HS-27A (cell line): ENCODE results near the gene DOLK.
A peak's percentile ranks its signal among the peaks of the same experiment; 100 is the strongest.

Experiments used
- DNase-seq: peaks from one replicate; pipeline ENCODE4 v3.0.0-alpha.2; 2012; ENCODE audit warnings: low read depth, missing footprints

The DOLK gene

DNA sequence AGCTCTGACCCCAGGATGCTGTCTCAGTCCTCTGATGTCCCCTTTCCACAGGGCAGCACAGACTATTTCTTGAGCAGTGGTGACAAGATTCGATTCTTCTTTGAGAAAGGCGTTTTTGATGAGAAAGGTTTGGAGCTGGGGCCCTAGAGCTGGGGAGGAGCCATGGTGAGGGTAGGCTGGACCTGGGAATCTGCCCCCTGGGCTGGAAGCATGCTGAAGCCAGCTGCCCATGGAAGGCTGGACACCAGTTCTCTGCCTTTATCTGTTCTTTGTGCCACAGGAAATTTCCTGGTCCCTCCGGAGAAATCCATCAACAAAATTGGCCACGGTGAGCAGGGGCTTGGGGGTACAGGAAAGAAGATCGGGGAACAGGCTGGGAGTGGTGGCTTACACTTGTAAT, 13.7 kb downstream of the DOLK start:
- DNase-seq = no peak

DNA sequence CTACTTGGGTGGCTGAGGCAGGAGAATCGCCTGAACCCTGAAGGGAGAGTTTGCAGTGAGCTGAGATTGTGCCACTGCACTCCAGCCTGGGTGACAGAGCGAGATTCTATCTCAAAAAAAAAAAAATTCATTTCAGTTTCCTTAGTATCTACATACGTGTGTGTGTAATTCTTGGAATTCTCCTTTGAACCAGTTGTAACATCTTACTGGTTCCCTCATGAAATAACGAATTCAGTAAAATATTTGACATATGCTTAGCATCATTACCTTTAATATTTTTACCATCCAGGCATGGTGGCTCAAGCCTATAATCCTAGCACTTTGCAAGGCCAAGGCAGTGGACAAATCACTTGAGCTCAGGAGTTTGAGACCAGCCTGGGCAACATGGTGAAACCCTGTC, 17.8 kb downstream of the DOLK start:
- no peak for DNase-seq

DNA sequence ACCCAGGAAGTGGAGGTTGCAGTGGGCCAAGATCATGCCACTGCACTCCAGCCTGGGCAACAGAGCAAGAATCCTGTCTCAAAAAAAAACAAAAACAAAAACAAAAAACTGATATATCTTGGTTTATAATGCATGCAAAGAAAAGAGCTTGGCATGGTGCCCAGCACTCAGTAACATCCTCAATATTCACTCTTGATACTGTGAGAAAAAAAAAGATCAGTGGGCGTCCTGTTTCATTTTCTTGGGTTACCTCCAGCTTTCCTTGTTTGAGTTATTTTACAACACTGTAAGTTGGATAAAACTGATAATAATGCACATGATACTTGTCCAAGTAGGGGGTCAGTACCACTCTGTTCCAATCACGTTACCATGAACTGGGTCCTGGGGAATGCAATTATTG, 18.8 kb downstream of the DOLK start:
- no peak for DNase-seq

DNA sequence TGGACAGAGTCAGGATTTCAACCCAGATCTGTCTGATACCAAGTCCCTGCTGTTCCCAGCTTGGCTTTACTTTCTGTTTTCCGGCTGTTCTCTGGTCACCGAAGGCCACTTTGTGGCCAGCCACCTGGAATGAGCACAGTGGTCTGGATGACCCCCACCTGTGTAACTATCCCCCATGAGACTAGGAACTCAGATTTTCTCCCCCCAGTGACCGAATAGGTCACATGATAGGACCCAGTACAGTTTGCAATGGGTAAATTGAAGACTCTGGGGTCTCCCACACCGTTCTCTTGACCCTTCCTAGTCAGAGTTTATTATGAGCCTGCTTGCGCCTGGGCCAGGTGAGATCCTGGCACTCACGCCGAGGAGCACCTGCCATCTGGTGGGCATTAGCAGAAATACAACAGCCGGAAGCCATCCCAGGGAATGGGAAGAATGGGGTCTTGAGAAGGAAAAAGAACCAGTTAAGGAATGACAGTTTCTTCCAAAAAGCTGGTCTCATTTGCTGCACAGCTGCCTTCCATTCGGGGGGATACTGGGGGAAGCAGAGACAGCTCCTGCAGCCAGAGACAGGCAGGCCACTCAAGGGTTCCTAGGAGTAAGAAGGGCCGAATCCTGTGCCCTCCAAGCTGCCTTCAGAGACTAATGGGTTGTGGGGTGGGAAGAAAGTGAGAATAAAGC, 19.5 kb downstream of the DOLK start:
- DNase-seq = no peak

DNA sequence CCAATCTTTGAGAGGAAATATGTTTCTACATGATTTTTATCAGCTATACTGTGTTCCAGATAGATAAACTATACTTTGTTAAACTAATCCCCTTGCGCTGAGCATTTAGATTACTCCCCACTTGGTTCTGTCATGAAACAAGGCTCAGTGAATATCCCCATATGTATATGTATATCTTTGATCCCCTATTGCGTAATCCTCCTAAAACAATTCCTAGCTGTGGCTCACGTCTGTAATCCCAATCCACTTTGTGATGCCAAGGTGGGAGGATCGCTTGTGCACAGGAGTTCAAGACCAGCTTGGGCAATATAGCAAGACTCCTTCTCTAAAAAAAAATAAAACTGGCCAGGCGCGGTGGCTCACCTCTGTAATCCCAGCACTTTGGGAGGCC, 23.9 kb downstream of the DOLK start:
- no peak for DNase-seq

DNA sequence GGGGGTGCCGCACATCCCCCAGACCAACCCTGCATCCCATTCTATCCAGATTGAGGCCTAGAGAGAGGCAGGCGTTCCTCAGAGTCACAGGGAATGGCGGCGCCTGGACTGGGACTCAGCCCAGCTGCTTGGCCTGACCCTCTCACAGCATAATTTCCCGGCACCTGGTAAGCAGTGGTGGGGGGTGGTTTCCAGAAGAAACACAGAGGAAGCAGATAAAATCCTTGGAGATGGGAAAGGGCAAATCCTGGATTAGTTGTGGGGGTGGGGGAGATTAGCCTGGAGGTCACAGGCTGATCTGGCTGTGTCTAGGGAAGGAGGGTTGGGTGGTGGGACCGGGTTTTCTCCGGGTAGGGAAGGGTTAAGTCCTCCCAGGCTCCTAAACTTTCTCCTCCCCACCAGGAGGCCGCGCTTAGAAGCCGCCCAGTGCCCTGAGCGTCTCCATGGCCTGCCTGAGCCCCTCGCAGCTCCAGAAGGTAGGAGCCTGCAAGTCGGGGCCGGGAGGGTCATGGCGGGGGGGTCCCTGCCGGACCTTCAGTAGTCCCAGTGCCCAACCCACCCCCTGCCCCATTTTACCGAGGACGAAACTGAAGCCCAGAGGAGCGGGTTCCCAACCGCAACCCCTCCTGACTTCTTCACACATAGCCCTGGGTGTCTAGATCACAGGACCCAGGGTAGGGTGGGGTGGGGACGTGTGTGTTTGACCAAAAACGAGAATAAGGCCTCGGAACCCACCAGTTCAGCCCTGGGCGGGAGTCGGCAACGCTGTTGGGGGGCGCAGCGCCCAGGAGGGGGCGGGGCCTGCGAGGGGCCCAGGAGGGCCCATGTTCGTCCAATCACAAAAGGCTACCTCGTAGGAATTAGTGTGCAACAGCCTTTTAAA, 25.3 kb downstream of the DOLK start:
- DNase-seq = no peak

DNA sequence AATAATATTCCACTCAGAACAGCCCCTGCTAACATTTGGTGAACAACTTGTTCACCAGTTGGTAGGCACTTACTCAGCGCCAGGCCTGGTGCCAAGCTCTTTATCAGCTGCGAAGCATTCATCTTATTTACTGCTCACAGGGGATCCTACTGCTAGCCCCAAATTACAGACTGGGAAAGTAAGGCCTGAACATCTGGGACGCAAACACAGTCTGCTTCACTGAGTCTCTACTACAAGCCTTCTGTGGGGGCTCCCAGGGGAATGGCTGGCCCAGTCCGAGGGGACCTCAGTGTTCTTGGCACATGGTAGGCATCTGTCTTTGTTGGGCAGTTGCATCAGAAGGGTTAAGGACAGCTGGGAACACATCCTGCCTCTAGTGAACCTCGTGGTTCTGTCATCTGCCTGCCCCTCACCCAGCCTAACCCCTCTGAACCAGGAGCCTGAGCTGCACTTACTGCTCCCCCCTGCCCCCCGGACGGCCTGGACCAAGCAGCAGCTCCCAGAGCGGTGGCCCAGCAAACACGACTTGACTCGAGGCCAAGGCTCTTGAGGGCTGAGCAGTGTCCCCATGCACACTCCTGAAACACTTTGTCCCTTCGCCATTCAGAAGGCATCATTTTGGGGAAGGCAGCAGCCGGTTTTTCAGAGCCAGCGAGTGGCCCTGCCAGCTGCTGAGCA, 26.9 kb downstream of the DOLK start, which contains the start of gene PHYHD1:
Gene PHYHD1, plus strand, starts transcription at position 602 of the 678 bp plus-strand sequence. CDS start 1,342 bp downstream, outside the sequence.
- no peak for DNase-seq

DNA sequence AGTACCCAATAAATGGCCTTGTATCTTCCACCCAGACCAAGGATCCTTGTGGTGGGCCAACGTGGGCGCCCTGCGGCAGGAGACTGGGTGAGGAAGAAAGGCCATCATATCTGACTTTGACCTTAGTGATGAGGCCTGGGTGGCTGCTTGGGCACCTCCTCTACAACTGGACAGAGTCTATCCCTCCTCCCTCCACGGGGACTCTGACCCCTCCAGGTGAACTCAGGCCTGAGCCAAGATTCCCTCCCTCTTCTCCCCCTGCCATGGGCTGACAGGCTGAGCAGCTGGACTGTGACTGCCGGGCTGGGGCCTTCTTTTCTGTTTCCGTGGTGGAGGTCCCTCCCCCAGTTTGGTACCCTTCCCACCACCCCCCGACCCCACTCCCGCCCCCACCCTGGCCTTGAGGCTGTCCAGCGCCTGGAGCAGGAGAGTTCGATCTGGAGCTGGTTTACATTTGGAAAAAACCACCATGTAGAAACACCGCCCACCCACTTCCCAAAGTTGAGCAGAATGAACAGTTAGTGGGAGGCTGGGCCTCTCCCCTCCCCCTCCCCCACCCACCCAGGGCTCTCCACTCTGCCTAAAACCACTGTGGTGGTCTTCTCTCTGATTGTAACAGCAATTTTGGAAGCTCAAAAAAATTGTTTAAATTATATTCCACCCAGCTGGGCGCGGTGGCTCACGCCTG, 27.9 kb downstream of the DOLK start:
- DNase-seq = no peak

DNA sequence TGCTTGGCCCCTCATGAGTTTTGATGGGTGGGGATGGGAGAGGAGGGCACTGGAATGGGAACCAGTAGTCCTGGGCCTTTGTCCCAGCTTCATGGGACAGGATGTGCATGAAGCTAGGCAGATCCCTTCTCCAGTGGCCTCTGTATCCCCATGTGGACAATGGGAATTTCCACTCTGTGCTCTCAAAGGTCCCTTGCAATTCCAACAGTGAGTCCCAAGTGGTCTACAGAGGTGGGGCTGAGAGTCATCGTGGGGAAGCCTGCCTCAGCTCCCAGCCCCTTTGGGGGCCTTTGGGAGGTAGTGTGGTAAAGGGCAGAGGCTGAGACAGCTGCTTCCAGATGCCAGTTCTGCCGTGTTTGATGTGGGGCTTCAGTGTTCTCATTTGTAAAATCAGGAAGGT, 28.5 kb downstream of the DOLK start:
- DNase-seq = no peak

DNA sequence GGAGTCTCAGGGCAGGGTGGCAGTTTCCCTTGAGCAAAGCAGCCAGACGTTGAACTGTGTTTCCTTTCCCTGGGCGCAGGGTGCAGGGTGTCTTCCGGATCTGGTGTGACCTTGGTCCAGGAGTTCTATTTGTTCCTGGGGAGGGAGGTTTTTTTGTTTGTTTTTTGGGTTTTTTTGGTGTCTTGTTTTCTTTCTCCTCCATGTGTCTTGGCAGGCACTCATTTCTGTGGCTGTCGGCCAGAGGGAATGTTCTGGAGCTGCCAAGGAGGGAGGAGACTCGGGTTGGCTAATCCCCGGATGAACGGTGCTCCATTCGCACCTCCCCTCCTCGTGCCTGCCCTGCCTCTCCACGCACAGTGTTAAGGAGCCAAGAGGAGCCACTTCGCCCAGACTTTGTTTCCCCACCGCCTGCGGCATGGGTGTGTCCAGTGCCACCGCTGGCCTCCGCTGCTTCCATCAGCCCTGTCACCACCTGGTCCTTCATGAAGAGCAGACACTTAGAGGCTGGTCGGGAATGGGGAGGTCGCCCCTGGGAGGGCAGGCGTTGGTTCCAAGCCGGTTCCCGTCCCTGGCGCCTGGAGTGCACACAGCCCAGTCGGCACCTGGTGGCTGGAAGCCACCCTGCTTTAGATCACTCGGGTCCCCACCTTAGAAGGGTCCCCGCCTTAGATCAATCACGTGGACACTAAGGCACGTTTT, 30.1 kb downstream of the DOLK start:
- DNase-seq = no peak

DNA sequence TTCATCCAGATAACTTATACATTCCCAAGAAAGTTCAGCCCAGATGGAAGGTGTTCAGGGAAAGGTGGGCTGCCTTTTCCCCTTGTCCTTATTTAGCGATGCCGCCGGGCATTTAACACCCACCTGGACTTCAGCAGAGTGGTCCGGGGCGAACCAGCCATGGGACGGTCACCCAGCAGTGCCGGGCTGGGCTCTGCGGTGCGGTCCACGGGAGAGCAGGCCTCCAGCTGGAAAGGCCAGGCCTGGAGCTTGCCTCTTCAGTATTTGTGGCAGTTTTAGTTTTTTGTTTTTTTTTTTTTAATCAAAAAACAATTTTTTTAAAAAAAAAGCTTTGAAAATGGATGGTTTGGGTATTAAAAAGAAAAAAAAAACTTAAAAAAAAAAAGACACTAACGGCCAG, 30.7 kb downstream of the DOLK start:
- DNase-seq = no peak

DNA sequence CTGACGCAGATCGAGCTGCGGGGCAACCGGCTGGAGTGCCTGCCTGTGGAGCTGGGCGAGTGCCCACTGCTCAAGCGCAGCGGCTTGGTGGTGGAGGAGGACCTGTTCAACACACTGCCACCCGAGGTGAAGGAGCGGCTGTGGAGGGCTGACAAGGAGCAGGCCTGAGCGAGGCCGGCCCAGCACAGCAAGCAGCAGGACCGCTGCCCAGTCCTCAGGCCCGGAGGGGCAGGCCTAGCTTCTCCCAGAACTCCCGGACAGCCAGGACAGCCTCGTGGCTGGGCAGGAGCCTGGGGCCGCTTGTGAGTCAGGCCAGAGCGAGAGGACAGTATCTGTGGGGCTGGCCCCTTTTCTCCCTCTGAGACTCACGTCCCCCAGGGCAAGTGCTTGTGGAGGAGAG, 31.2 kb downstream of the DOLK start:
- DNase-seq = no peak

DNA sequence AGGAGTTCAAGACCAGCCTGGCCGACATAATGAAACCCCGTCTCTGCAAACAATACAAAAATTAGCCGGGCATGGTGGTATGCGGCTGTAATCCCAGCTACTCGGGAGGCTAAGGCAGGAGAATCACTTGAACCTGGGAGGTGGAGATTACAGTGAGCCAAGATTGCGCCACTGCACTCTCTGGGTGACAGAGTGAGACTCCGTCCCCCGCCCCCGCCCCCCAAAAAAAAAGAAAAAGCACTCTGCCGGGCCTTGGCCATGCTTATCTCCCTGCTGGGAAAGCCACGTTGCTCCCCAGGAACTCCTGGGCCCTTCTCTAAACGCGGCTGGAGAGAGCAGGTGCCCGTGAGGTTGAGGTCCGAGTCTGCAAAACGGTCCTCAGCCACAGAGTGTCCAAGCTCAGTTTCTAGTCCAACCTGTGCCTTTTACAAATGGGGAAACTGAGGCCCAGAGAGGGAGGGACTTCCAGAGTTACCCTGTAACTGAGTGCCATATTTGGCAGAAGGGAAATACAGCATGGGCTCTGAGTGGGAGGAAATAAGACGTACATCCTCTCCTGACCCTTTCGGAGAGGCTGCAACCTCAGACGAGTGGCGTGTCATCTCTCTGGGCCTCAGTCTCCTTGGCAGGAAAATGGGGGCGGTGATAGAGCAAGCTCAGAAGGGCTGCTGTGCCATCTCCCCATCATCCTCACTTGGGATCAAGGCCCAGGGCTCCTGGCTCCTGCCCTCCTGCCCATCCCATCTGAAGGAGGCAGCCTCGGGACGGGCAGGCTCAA, 33.2 kb downstream of the DOLK start:
- no peak for DNase-seq

DNA sequence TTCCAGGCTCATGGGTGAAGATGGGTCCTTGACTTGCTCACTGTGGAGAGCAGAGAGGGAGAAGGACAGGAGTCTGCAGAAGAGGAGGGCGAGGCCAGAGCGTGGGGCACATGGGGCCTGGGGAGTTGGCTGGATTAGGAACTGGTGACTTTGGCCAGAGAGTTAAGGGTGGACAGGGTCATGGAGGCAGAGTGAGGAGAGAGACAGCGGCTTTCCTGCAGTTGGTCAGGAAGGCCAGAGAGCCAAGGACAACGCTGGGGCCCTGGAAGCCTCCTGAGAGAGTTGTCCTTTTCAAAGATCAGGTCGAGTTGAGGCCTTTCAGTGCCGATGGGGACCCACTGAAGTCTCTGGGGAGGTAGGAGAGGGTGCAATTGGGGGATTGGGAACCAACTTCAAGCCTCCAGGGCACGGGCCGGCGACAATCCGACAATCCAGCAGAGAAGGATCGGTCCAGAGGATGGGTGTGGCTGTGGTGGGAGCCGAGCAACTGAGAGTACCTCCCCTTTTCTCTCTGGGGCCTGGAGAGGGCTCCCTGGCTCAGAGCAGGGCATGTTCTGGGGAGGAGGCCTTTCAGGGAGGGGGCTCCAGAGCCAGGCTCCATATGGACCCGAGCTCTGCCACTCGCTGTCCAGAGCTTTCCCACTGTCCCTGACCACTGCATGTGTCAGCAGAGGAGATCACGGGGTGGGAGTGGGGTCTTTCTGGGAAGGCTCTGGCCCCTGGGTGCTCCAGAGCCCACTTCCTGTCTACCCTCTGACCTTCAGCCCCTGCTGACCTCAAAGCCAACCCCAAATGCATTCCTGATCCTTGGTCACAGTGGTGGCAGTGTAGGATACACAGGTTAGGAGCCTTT, 34.1 kb downstream of the DOLK start:
- DNase-seq = no peak

DNA sequence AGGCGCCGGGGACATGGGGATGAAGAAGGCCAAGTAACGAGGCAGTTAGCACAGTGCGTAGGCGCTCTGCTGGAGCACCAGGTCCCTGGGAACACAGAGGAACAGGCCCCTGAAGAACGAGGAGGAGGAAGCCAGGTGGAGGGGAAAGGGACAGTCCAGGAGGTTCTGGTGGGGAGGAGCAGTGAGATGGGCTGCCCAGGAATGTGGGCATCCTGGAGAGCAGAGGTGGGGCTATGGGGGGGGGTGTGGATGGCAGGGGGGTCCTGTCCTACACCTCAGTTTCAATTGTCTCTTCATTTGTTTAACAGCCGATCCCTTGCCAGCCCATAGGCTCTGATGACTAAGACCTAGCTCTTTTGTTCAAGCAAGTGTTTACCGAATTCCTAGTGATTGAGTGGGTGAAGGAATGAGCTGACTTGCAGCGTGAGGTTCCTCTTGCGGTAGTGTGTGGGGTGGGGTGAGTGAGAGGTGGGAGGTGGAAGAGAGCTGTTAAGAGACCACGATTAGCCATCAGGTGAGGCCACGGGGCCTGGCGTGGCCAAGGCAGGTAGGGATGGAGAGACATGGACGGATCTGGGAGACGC, 35.0 kb downstream of the DOLK start:
- DNase-seq = peak; percentile 77

DNA sequence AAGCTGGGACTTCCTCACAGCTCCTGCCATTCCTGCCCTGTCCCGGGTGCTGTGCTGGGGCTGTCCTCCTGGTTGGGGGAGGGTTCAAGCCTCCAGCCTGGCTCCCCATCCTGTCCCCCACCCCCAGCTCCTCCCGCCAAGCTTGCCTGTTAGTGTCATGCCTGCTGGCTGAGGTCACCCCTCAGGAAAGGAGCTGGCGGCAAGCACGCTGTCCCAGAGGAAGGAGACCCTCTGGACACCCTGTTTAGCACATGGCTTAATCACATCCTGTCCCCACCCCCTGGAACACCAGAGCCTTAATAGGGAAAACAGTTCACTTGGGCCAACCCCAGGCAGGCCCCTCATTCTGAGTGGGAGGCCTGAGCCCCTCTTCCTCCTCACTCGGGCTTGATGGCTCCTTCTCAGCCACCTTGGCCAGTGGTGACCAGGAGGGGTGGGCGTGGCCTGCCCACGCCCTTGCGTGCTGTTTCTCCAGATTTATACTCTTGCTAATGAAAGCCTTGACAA, 35.8 kb downstream of the DOLK start:
- DNase-seq = peak; percentile 81

DNA sequence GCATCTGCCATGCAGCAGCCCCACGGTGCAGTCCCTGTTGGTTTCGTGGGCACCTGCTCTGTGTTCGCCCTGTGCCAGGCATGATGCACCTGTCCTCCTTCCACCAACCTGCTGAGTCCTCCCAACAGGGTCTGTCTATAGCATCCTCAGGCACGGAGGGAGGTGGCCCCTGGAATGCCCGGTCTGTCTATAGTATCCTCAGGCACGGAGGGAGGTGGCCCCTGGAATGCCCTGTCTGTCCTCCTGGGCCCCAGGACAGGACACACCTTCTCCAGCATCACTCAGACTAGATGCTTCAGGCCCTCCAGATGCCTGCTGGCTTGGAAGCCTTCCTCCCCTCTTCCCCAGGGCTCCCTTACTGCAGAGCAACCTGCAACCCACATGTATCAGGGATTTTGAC, 36.5 kb downstream of the DOLK start:
- no peak for DNase-seq

DNA sequence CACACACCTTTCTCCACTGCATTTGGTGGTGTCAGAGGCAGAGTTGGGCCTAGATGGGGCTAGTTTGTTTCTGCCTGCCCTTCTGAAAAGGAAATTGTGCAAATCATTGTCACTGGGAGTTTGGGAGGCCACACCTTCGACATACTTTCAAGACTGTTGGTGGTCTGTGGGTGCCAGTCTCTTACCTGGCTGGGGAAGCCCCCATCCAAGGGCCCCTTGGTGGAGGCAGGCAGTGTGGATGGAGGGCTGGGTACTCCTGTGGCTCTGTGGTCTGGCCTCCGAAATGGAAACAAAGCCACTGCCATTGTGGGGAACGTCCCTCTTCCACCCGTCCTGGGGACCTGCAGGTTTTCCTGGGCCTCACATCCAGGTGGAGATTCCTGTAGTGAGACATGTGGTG, 37.5 kb downstream of the DOLK start:
- DNase-seq = no peak

DNA sequence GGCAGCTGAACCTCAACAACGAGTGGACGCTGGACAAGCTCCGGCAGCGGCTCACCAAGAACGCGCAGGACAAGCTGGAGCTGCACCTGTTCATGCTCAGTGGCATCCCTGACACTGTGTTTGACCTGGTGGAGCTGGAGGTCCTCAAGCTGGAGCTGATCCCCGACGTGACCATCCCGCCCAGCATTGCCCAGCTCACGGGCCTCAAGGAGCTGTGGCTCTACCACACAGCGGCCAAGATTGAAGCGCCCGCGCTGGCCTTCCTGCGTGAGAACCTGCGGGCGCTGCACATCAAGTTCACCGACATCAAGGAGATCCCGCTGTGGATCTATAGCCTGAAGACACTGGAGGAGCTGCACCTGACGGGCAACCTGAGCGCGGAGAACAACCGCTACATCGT, 39.0 kb downstream of the DOLK start:
- no peak for DNase-seq
